HUES6 (cell line): ENCODE measurements around the gene TMEM101.
"Not testable (repeated sequence)": the region's sequence is repeated elsewhere in the genome, so short reads cannot be mapped to it uniquely, and the experiment has no call there.

Source experiments
- H3K27ac ChIP-seq: 2 replicates; pipeline ENCODE4 v1.7.0; 2013; ENCODE audit warnings: low read depth, mild to moderate bottlenecking, low read length, inconsistent platforms
- H3K27me3 ChIP-seq: 2 replicates; pipeline ENCODE4 v1.6.1; 2013; ENCODE audit warnings: low read length; ENCODE audit not compliant: control insufficient read depth, insufficient read depth
- H3K36me3 ChIP-seq: 2 replicates; pipeline ENCODE4 v1.6.1; 2013; ENCODE audit warnings: low read length; ENCODE audit not compliant: control insufficient read depth, insufficient read depth
- H3K4me1 ChIP-seq: 2 replicates; pipeline ENCODE4 v1.6.1; 2013; ENCODE audit warnings: low read length; ENCODE audit not compliant: control insufficient read depth, insufficient read depth
- H3K4me3 ChIP-seq: 2 replicates; pipeline ENCODE4 v1.5.1; 2013; ENCODE audit warnings: low read depth, low read length
- H3K9ac ChIP-seq: one replicate; pipeline ENCODE4 v1.6.1; 2013; ENCODE audit warnings: mild to moderate bottlenecking, low read length
- H3K9me3 ChIP-seq: 2 replicates; pipeline ENCODE4 v1.6.1; 2013; ENCODE audit warnings: low read depth, low read length; ENCODE audit not compliant: control insufficient read depth, insufficient read depth

TMEM101 gene

DNA sequence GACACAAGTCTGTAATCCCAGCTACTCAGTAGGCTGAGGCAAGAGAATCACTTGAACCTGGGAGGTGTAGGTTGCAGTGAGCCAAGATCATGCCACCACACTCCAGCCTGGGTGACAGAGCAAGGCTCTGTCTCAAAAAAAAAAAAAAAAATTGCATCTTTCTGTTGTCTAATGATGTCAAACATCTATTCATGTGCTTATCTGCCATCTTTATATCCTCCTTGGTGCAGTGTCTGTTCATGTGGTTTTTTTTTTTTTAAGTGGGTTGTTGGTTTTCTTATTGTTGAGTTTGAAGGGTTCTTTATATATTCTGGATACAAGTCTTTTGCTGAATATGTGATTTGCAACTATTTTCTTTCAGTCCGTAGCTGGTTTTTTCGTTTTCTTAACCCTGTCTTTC lies 43.3 kb downstream of the TMEM101 start:
- not testable (repeated sequence) for H3K36me3 ChIP-seq, H3K9me3 ChIP-seq, H3K27me3 ChIP-seq, H3K4me3 ChIP-seq, H3K27ac ChIP-seq, H3K9ac ChIP-seq, H3K4me1 ChIP-seq

DNA sequence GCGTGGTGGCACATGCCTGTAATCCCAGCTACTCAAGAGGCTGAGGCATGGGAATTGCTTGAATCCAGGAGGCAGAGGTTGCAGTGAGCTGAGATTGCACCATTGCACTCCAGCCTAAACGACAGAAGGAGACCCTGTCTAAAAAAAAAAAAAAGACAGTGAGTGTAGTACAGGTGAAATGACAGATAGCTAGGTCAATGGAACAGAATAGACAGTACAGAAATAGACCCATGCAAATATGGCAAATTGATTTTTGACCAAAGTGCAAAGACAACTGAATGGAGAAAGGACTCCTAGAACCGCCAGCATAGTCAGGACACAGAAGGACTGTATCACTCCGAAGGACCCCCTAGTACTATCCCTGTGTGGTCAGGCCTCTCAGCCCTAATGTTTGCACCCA lies 44.4 kb downstream of the TMEM101 start:
- no peak overlapping the region for H3K9ac ChIP-seq
- no peak overlapping the region for H3K27ac ChIP-seq
- no peaks in the 10 kb centered on the region for H3K4me1 ChIP-seq
- H3K27me3 ChIP-seq = no peaks in the 10 kb centered on the region
- no peak overlapping the region for H3K4me3 ChIP-seq
- H3K9me3 ChIP-seq = no peaks in the 10 kb centered on the region
- H3K36me3 ChIP-seq = no peaks in the 10 kb centered on the region

DNA sequence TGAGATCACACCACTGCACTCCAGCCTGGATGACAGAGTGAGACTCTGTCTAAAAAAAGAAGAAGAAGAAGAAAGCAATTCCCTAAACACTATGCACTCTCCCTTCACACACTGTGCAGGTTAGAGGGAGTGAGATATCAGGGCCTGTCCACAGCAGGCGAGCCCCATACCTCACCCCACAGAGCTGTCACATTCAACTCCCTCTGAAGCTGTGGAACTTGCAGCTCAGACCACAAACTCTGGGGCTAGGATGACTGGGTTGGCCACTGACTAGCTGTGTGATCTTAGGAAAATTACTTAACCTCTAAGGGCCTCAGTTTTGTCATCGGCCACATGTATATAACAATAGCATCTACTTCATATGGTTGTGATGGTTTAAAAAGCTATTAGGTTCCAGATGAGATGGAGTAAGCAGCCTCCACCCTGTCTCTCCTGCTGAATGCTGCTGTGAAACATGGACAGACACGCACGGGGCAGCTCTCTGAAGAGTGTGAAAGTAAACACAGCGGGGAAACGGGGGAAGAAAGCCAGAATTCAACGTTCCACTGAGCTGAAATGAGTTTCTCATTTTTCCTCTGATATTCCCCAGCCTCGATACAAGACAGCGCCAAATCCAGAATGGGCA lies 47.4 kb downstream of the TMEM101 start:
- Histone ChIP-seq H3K9me3 (no peaks in the 10 kb centered on the region), H3K36me3 (no peaks in the 10 kb centered on the region), H3K9ac (no peak overlapping the region), H3K4me3 (no peak overlapping the region), H3K27ac (no peak overlapping the region), H3K27me3 (no peaks in the 10 kb centered on the region), H3K4me1 (no peaks in the 10 kb centered on the region)

DNA sequence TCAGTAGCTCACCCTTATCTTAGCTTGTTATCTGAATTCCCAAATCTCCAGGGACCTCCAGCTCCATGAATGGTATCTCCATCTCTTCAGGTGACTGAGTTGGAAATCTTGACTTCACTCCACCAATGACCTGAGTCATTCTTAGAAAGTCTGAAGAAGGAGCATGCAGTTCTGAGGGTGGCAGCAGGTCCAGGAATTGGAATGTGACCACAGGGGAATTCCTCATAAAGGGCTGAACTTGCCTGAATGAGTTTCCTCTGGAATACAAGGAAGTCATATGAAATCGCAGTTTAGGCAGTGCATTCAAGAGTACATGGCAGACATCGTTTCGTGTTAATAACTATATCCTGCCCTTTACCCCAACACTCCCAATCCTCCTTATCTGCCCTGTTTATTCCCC lies 48.5 kb downstream of the TMEM101 start:
- no peaks in the 10 kb centered on the region for H3K4me1 ChIP-seq
- no peaks in the 10 kb centered on the region for H3K27me3 ChIP-seq
- H3K4me3 ChIP-seq = no peak overlapping the region
- no peak overlapping the region for H3K27ac ChIP-seq
- H3K9ac ChIP-seq = no peak overlapping the region
- no peaks in the 10 kb centered on the region for H3K36me3 ChIP-seq
- H3K9me3 ChIP-seq = no peaks in the 10 kb centered on the region

DNA sequence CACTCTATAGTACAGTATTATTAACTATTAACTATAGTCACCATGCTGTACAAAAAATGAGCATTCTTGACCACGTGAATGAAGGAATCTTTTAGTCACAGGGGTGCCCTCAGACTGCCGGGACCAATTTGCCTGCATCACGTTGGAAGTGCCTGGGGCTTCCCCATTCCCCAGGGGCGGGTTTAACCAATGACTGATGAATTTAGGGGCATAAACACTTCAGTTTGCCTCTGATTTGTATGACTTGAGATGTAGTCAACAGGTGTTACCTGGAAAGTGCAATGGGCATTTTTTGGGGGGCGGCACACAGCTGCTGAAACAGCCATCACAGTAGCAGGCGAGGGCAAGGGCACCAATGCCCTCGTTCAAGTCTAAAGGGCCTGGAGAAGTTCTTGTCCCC lies 52.3 kb downstream of the TMEM101 start:
- no peak overlapping the region for H3K27ac ChIP-seq
- no peaks in the 10 kb centered on the region for H3K9me3 ChIP-seq
- no peak overlapping the region for H3K9ac ChIP-seq
- no peaks in the 10 kb centered on the region for H3K36me3 ChIP-seq
- H3K4me3 ChIP-seq = no peak overlapping the region
- H3K4me1 ChIP-seq = no peaks in the 10 kb centered on the region
- H3K27me3 ChIP-seq = no peaks in the 10 kb centered on the region

DNA sequence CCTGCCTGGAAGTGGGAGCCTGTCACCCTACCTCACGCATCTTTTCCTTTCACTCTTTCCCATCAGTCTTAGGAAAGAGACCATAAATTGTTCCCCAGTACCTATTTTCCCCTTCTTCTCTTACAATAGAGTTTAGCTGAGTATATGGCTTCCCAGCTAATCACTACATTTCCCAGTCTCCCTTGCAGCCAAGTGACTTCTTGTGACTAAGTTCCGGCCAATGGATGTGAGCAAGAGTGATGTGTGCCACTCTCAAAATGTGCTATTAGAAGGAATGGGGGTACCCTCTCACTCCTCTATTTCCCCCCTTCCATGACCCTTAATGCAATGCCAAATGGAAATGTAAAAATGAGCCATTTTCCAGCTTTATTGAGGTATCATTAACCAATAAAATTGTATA lies 52.8 kb downstream of the TMEM101 start:
- Histone ChIP-seq H3K4me1 (no peaks in the 10 kb centered on the region), H3K9ac (no peak overlapping the region), H3K27ac (no peak overlapping the region), H3K4me3 (no peak overlapping the region), H3K9me3 (no peaks in the 10 kb centered on the region), H3K27me3 (no peaks in the 10 kb centered on the region), H3K36me3 (no peaks in the 10 kb centered on the region)

- H3K4me1 ChIP-seq, H3K36me3 ChIP-seq, H3K4me3 ChIP-seq, H3K9me3 ChIP-seq, H3K27me3 ChIP-seq, H3K9ac ChIP-seq, H3K27ac ChIP-seq: not testable (repeated sequence)
Observed at GRCh38 chr17:43961292-43961691, 53.5 kb downstream of the TMEM101 start.
